Endothelial cell of umbilical vein (primary cell): ENCODE data around the gene PFKP. TPM values are rescaled to one million over a fixed set of nuclear protein-coding genes. Genes with fewer than 3 reads are reported as not detected.

Source experiments
- BruUV-seq: library from RNA; stranded (reverse); fragments of 400-500 nt; replicated peaks from 2 replicates; lab custom pipeline; 2021; lab: Mats Ljungman, UMichigan
- CTCF ChIA-PET: fragments of 300-600, 350-600 bp; sonication (Branson Sonifier 250); formaldehyde crosslinking; loops from one replicate; lab custom pipeline; 2021; ENCODE audit warnings: antibody characterized with exemption, inconsistent platforms; lab: Charles Lee
- POLR2A ChIA-PET: fragments of 300-600, 350-600 bp; sonication (Branson Sonifier 250); formaldehyde crosslinking; loops from one replicate; lab custom pipeline; 2021; ENCODE audit warnings: antibody characterized with exemption, inconsistent platforms; lab: Charles Lee
- DNase-seq: peaks from one replicate; pipeline ENCODE4 v3.0.0-alpha.2; 2011; ENCODE audit warnings: low read depth, low spot score
- FAIRE-seq: peaks from 2 replicates; lab custom pipeline; 2011; peaks lifted over from hg19 to GRCh38; lab: Jason Lieb, UNC
- H2AFZ ChIP-seq: 2 replicates; pipeline ENCODE4 v1.6.0; 2012; ENCODE audit warnings: low read depth, low read length, control low read depth, inconsistent platforms
- H3K27ac ChIP-seq: 2 replicates; pipeline ENCODE4 v1.5.1; 2011; ENCODE audit warnings: low read depth, mild to moderate bottlenecking, control low read depth, low read length, moderate library complexity; ENCODE audit not compliant: insufficient read depth
- H3K27me3 ChIP-seq, 2 experiments: 2 replicates each; pipeline versions ENCODE4 v1.6.0 to v1.6.1; 2011; ENCODE audit warnings: low read length in 2 of 2, mixed read lengths in 1 of 2; ENCODE audit not compliant: control insufficient read depth in 2 of 2, insufficient read depth in 2 of 2
- H3K36me3 ChIP-seq, 2 experiments: 2 replicates in 1 of 2; 3 replicates in 1 of 2; pipeline ENCODE4 v1.5.1; 2011; ENCODE audit warnings: low read length in 2 of 2, mild to moderate bottlenecking in 1 of 2, moderate library complexity in 1 of 2; ENCODE audit not compliant: control insufficient read depth in 2 of 2, insufficient read depth in 2 of 2; ENCODE audit errors: extremely low read depth in 1 of 2
- H3K4me1 ChIP-seq: 3 replicates; pipeline ENCODE4 v1.5.1; 2011; ENCODE audit warnings: mild to moderate bottlenecking, low read length; ENCODE audit not compliant: control insufficient read depth, insufficient read depth; ENCODE audit errors: extremely low read depth
- H3K4me2 ChIP-seq: 2 replicates; pipeline ENCODE4 v1.6.1; 2011; ENCODE audit warnings: low read length, control low read depth, mixed read lengths; ENCODE audit not compliant: insufficient read depth
- H3K4me3 ChIP-seq, 3 experiments: fragments of 200-600 bp in 1 of 3; sonication (generic), shearing (Covaris generic) in 1 of 3; replicated peaks in 1 of 3; 2 replicates each; pipeline ENCODE4 v1.5.1; 2011 to 2016; ENCODE audit warnings: control low read depth in 3 of 3, low read length in 3 of 3, mild to moderate bottlenecking in 2 of 3, inconsistent platforms in 1 of 3, low read depth in 1 of 3, moderate library complexity in 1 of 3; ENCODE audit not compliant: insufficient read depth in 1 of 3
- H3K79me2 ChIP-seq: 2 replicates; pipeline ENCODE4 v1.6.0; 2012; ENCODE audit warnings: low read length, inconsistent platforms; ENCODE audit not compliant: control insufficient read depth, insufficient read depth
- H3K9ac ChIP-seq: replicated peaks from 2 replicates; pipeline ENCODE3; 2011; ENCODE audit warnings: low read length, control low read depth; ENCODE audit not compliant: insufficient read depth; ENCODE audit errors: extremely low read depth
- H3K9me1 ChIP-seq: replicated peaks from 3 replicates; pipeline ENCODE4 v1.6.0; 2011; ENCODE audit warnings: mild to moderate bottlenecking, low read length; ENCODE audit not compliant: control insufficient read depth, insufficient read depth; ENCODE audit errors: extremely low read depth
- H3K9me3 ChIP-seq: replicated peaks from 2 replicates; pipeline ENCODE4 v1.5.1; 2012; ENCODE audit warnings: low read length, inconsistent platforms; ENCODE audit not compliant: control insufficient read depth, insufficient read depth
- H4K20me1 ChIP-seq: replicated peaks from 2 replicates; pipeline ENCODE3; 2011; ENCODE audit warnings: mild to moderate bottlenecking, low read length; ENCODE audit not compliant: control insufficient read depth, insufficient read depth; ENCODE audit errors: extremely low read depth
- CTCF ChIP-seq, 2 donors: IDR thresholded peaks; 1 replicate in 1 of 2; 2 replicates in 1 of 2; pipeline ENCODE4 v1.5.1; 2011; ENCODE audit warnings: low read length in 2 of 2, mild to moderate bottlenecking in 2 of 2, moderate library complexity in 2 of 2, control low read depth in 1 of 2, inconsistent platforms in 1 of 2, low read depth in 1 of 2; ENCODE audit not compliant: insufficient read depth in 1 of 2; ENCODE audit errors: extremely low read depth in 1 of 2
- EZH2 ChIP-seq: IDR thresholded peaks from 2 replicates; pipeline ENCODE4 v1.6.1; 2012; ENCODE audit warnings: borderline replicate concordance, low read depth, mild to moderate bottlenecking, moderate library complexity, low read length, inconsistent platforms; ENCODE audit not compliant: severe bottlenecking
- FOS ChIP-seq: IDR thresholded peaks from 2 replicates; pipeline ENCODE4 v1.6.1; 2011; ENCODE audit warnings: mild to moderate bottlenecking, low read length, moderate library complexity, borderline replicate concordance; ENCODE audit not compliant: insufficient read depth
- GATA2 ChIP-seq: IDR thresholded peaks from 2 replicates; pipeline ENCODE4 v1.7.0; 2011; ENCODE audit warnings: low read depth, mild to moderate bottlenecking, moderate library complexity, mixed read lengths, low read length; ENCODE audit not compliant: insufficient read length, insufficient read depth
- JUN ChIP-seq: IDR thresholded peaks from 2 replicates; pipeline ENCODE4 v1.6.1; 2011; ENCODE audit warnings: borderline replicate concordance, low read depth; ENCODE audit not compliant: insufficient read length, insufficient read depth
- MAX ChIP-seq: IDR thresholded peaks from 2 replicates; pipeline ENCODE4 v1.6.1; 2011; ENCODE audit not compliant: insufficient read depth, insufficient read length
- MYC ChIP-seq: IDR thresholded peaks from one replicate; pipeline ENCODE4 v1.6.1; 2011; ENCODE audit warnings: mild to moderate bottlenecking, low read depth, low read length
- POLR2A ChIP-seq: IDR thresholded peaks from 2 replicates; pipeline ENCODE4 v1.6.1; 2012; ENCODE audit warnings: low read depth, mild to moderate bottlenecking, control low read depth, low read length
- POLR2AphosphoS5 ChIP-seq: IDR thresholded peaks from 2 replicates; pipeline ENCODE4 v1.6.1; 2012; ENCODE audit warnings: low read depth, mild to moderate bottlenecking, control low read depth, low read length, moderate library complexity; ENCODE audit not compliant: insufficient read depth
- dilution Hi-C: fragments of 300-500 bp; cut with MboI; formaldehyde crosslinking; loops from one replicate; pipeline ENCODE4 v1.15.0; 2019; ENCODE audit warnings: low sequenced_read_pairs; ENCODE audit not compliant: extremely low pct_ligation_motif_present
- intact Hi-C: fragments of 100-400 bp; cut with micrococcal nuclease; formaldehyde crosslinking; loops from one replicate; pipeline ENCODE4 v1.10.0; 2022
- polyA plus RNA-seq, 4 experiments: library from polyadenylated mRNA; depleted of rRNA in 3 of 4; stranded (reverse) in 3 of 4; unstranded in 1 of 4; fragments of >200 nt; gene quantifications; 2 replicates each; pipeline versions ENCODE4 v1.2.1 to v1.2.3, GENCODE V29; 2011 to 2012; ENCODE audit warnings: missing spikeins in 1 of 4
- total RNA-seq: library from RNA; stranded (reverse); gene quantifications from 2 replicates; pipeline ENCODE4 v1.2.3, GENCODE V29; 2021

Gene PFKP
- total and polyA plus RNA-seq, 2 donors (not counting 3 experiments of a cell fraction or from before 2014, with no cell fraction given), result 185 to 359 TPM

GRCh38 chr10:3027866-3028265 lies 39.5 kb upstream of the PFKP start:
- H2AFZ ChIP-seq, result no peak overlapping the region
- no peak for TF ChIP-seq JUN
- TF ChIP-seq FOS, result no peak
- TF ChIP-seq POLR2A, result no peak
- no peak for TF ChIP-seq GATA2
- TF ChIP-seq MYC, result no peak
- no peak for TF ChIP-seq CTCF (IDR thresholded peaks at IDR 0.05; ENCODE audit: extremely low read depth in 1 of 2, insufficient read depth in 1 of 2, low read depth in 1 of 2, low read length in 2 of 2)
- TF ChIP-seq EZH2, result no peak
- TF ChIP-seq MAX, result no peak
- TF ChIP-seq POLR2AphosphoS5, result no peak
- ChIA-PET CTCF (interaction anchor here (1.6 kb wide), 1 partner anchor 190 kb away, joined by 4 read pairs; no protein-coding TSS in a partner anchor), POLR2A (no interaction called here)
- no peaks in the 10 kb centered on the region for H3K36me3 ChIP-seq
- no peak overlapping the region for H3K9ac ChIP-seq
- H3K27me3 ChIP-seq, result peaks cover 2 to 3% of the 10 kb centered on the region in 2 experiments
- DNase-seq, result no peak
- no peaks in the 10 kb centered on the region for H3K4me1 ChIP-seq
- dilution Hi-C loops, result loop anchor here (25.0 kb wide), 1 partner anchor 191 kb away; no protein-coding TSS in a partner anchor
- no TSS peak for BruUV-seq
- H4K20me1 ChIP-seq, result no peaks in the 10 kb centered on the region
- H3K27ac ChIP-seq, result no peak overlapping the region
- no peaks in the 10 kb centered on the region for H3K9me3 ChIP-seq
- no peak overlapping the region for H3K4me2 ChIP-seq
- intact Hi-C loops, result no loop called here
- H3K4me3 ChIP-seq, result no peak overlapping the region
- no peaks in the 10 kb centered on the region for H3K9me1 ChIP-seq
- no peak for FAIRE-seq
- no peaks in the 10 kb centered on the region for H3K79me2 ChIP-seq
